Measurements from ENCODE around the gene FCHSD1. TPM values are rescaled to one million over a fixed set of nuclear protein-coding genes. Genes with fewer than 3 reads are reported as not detected.

Gene FCHSD1
- total and polyA plus RNA-seq, 2 donors (not counting 1 experiment from before 2014, with no cell fraction given), result 123 to 193 TPM

- ChIA-PET POLR2A (no interaction called here), CTCF (interaction anchor here (0.7 to 4.4 kb wide), 12 partner anchors 15 to 303 kb away, joined by 3 to 48 read pairs (median 10); partner anchors contain the start of genes FCHSD1, PCDH1 and RNF14)
- Histone ChIP-seq H3K9me3 (ENCODE audit: control extremely low read depth in 1 of 3, control insufficient read depth in 2 of 3, insufficient read depth in 1 of 3, low read length in 2 of 3) (no peaks in the 10 kb centered on the region), H4K20me1 (ENCODE audit: control insufficient read depth, insufficient read depth, low read length, poor library complexity, severe bottlenecking) (no peaks in the 10 kb centered on the region), H3K4me3 (ENCODE audit: control extremely low read depth in 1 of 5, extremely low read depth in 1 of 5, insufficient read depth in 1 of 5, low read depth in 2 of 5, low read length in 4 of 5) (no peak overlapping the region), H3K4me2 (replicated peaks; ENCODE audit: low read depth, low read length, poor library complexity, severe bottlenecking) (no peak overlapping the region), H3K36me3 (replicated peaks in 1 of 2; ENCODE audit: control extremely low read depth in 1 of 2, control insufficient read depth in 1 of 2, extremely low read depth in 1 of 2, insufficient read depth in 2 of 2, low read length in 1 of 2) (no peaks in the 10 kb centered on the region), H3K79me2 (ENCODE audit: control insufficient read depth, insufficient read depth, low read length) (no peaks in the 10 kb centered on the region), H3K9ac (ENCODE audit: low read length) (no peak overlapping the region), H3K27ac (ENCODE audit: low read length in 2 of 2) (no peak overlapping the region), H2AFZ (ENCODE audit: insufficient read depth, low read depth, low read length, poor library complexity, severe bottlenecking) (no peak overlapping the region), H3K27me3 (replicated peaks in 1 of 4; ENCODE audit: control extremely low read depth in 1 of 4, control insufficient read depth in 3 of 4, insufficient read depth in 4 of 4, low read length in 3 of 4) (peaks cover 0 to 4% (median 0%) of the 10 kb centered on the region in 4 experiments), H3K4me1 (ENCODE audit: control insufficient read depth in 2 of 2, insufficient read depth in 2 of 2, low read length in 2 of 2) (peaks cover 4 to 6% of the 10 kb centered on the region in 2 donors)
- Mint-ChIP-seq H3K27ac (no peak overlapping the region), H3K9me3 (ENCODE audit: insufficient read depth) (no peaks in the 10 kb centered on the region), H3K4me3 (no peak overlapping the region), H3K27me3 (peaks cover 5% of the 10 kb centered on the region), H3K4me1 (peaks cover 4% of the 10 kb centered on the region)
- intact Hi-C loops (cut with micrococcal nuclease), result loop anchor here (1.0 to 2.0 kb wide), 7 partner anchors 37 to 479 kb away; partner anchors contain the start of gene GNPDA1
- no peak for TF ChIP-seq EZH2 (IDR thresholded peaks at IDR 0.05; ENCODE audit: borderline replicate concordance, insufficient read depth, low read depth, low read length, poor library complexity, severe bottlenecking)
- no peak for TF ChIP-seq CTCF (IDR thresholded peaks at IDR 0.05)
- WGBS (ENCODE audit: insufficient coverage), result 95% methylated on average over 15 of the region's 18 CpGs
- no peak for DNase-seq
- no peak for ATAC-seq (ENCODE audit: low read depth)
These were observed 15.1 kb upstream of the FCHSD1 start for GRCh38 chr5:141665995-141666940.

Measured in B cell (primary cell).